ENCODE data around the gene ADK.

GRCh38 chr10:74243067-74243466, 92.0 kb downstream of the ADK start:
- TF ChIP-seq POLR2A (IDR thresholded peaks at IDR 0.05; ENCODE audit: low read depth, low read length) (no peak), CTCF (IDR thresholded peaks at IDR 0.05; ENCODE audit: extremely low read depth in 1 of 2, insufficient read depth in 1 of 2, low read depth in 1 of 2, low read length in 2 of 2) (no peak), EZH2 (IDR thresholded peaks at IDR 0.05; ENCODE audit: borderline replicate concordance, low read depth, low read length, severe bottlenecking) (no peak), MAX (IDR thresholded peaks at IDR 0.05; ENCODE audit: insufficient read depth, insufficient read length) (no peak), FOS (IDR thresholded peaks at IDR 0.05; ENCODE audit: borderline replicate concordance, insufficient read depth, low read length) (no peak), POLR2AphosphoS5 (IDR thresholded peaks at IDR 0.05; ENCODE audit: insufficient read depth, low read depth, low read length) (no peak)

All from endothelial cell of umbilical vein (primary cell).